Measurements from ENCODE around the gene FLNC. TPM values are rescaled to one million over a fixed set of nuclear protein-coding genes. Genes with fewer than 3 reads are reported as not detected.

Gene FLNC
- total and polyA plus RNA-seq, 2 of the 4 experiments (the other 2 are of a cell fraction), result 116 to 154 TPM

- POLR2A ChIA-PET (ENCODE audit: unreplicated experiment), result no interaction called here
- in situ Hi-C loops (cut with MboI; ENCODE audit: low sequenced_read_pairs), result no loop called here
- no peak for TF ChIP-seq RCOR1 (IDR thresholded peaks at IDR 0.05; ENCODE audit: insufficient replicate concordance, low read length)
- no peak for TF ChIP-seq ELK1 (IDR thresholded peaks at IDR 0.05; ENCODE audit: borderline replicate concordance, low read depth, low read length)
- no peak for TF ChIP-seq RFX5 (IDR thresholded peaks at IDR 0.05; ENCODE audit: low read depth, low read length)
- TF ChIP-seq BHLHE40 (IDR thresholded peaks at IDR 0.05; ENCODE audit: low read depth, low read length), result no peak
- no peak for TF ChIP-seq RAD21 (IDR thresholded peaks at IDR 0.05; ENCODE audit: low read length)
- no peak for TF ChIP-seq SMC3 (IDR thresholded peaks at IDR 0.05; ENCODE audit: low read depth, low read length)
- TF ChIP-seq FOS (IDR thresholded peaks at IDR 0.05; ENCODE audit: low read depth, low read length), result no peak
- no peak for TF ChIP-seq USF2 (IDR thresholded peaks at IDR 0.05; ENCODE audit: low read depth, low read length)
- no peak for TF ChIP-seq CEBPB (IDR thresholded peaks at IDR 0.05; ENCODE audit: low read depth, low read length)
- TF ChIP-seq CHD1 (IDR thresholded peaks at IDR 0.05; ENCODE audit: low read depth, low read length), result no peak
- TF ChIP-seq MAZ (IDR thresholded peaks at IDR 0.05; ENCODE audit: borderline replicate concordance, low read depth, low read length), result no peak
- no peak for TF ChIP-seq MAFK (IDR thresholded peaks at IDR 0.05; ENCODE audit: low read depth, low read length)
- no peak for TF ChIP-seq MXI1 (IDR thresholded peaks at IDR 0.05; ENCODE audit: borderline replicate concordance, low read depth, low read length)
- TF ChIP-seq NFE2L2 (IDR thresholded peaks at IDR 0.05; ENCODE audit: low read depth, low read length), result no peak
- no peak for TF ChIP-seq CTCF (conservative IDR thresholded peaks at IDR 0.05; ENCODE audit: low read depth, low read length)
Observed at GRCh38 chr7:128840326-128841170, 10.3 kb downstream of the FLNC start.

More at GRCh38 chr7:128840326-128841170, 10.3 kb downstream of the FLNC start:
- H3K27ac ChIP-seq (ENCODE audit: insufficient read depth, low read length), result no peak overlapping the region; the same call in 1 of the 2 replicates
- no peak overlapping the region for H3K14ac ChIP-seq (replicated peaks; ENCODE audit: low read depth, low read length)
- H3K27me3 ChIP-seq (ENCODE audit: control insufficient read depth, insufficient read depth, low read length), result no peaks in the 10 kb centered on the region
- no peak overlapping the region for H4K91ac ChIP-seq (ENCODE audit: insufficient read depth, low read depth, low read length)
- no peak overlapping the region for H4K8ac ChIP-seq (ENCODE audit: low read depth in 2 of 2, low read length in 2 of 2)
- no TSS peak for BruUV-seq (replicated peaks)
- no peak overlapping the region for H2BK120ac ChIP-seq (ENCODE audit: low read depth, low read length)
- no peak overlapping the region for H3K18ac ChIP-seq (ENCODE audit: low read depth, low read length)
- no peak overlapping the region for H2BK5ac ChIP-seq (ENCODE audit: low read depth, low read length, poor library complexity, severe bottlenecking)
- H3K9me3 ChIP-seq (ENCODE audit: control insufficient read depth, insufficient read depth, low read length), result no peaks in the 10 kb centered on the region
- ATAC-seq (ENCODE audit: low read depth) (no peak), DNase-seq (no peak)
- H3K4me1 ChIP-seq (ENCODE audit: control insufficient read depth, insufficient read depth, low read length), result peaks cover 14% of the 10 kb centered on the region
- intact Hi-C loops (cut with micrococcal nuclease), result no loop called here
- peaks cover 97% of the 10 kb centered on the region for H3K36me3 ChIP-seq (ENCODE audit: control insufficient read depth, insufficient read depth, low read length)
- no peak overlapping the region for H2AK5ac ChIP-seq (ENCODE audit: low read depth, low read length)
- dilution Hi-C loops (cut with HindIII; ENCODE audit: low sequenced_read_pairs, unreplicated experiment), result no loop called here
- H3K9ac ChIP-seq (ENCODE audit: low read depth, low read length), result no peak overlapping the region
- no peak overlapping the region for H3K4ac ChIP-seq (ENCODE audit: low read depth, low read length)
- CTCF ChIA-PET, result no interaction called here
- H3K23ac ChIP-seq (ENCODE audit: low read depth, low read length), result no peak overlapping the region
- WGBS, 2 experiments (ENCODE audit: extremely low coverage in 2 of 2, insufficient read length in 1 of 2), result no CpG with 5 or more reads among the region's 23 CpGs
- no peak overlapping the region for H3K4me2 ChIP-seq (ENCODE audit: low read depth, low read length)
- H3K56ac ChIP-seq (ENCODE audit: extremely low read depth, insufficient read depth, low read length), result no peak overlapping the region
- no peak overlapping the region for H4K5ac ChIP-seq (ENCODE audit: low read depth, low read length)
- H2AFZ ChIP-seq (replicated peaks; ENCODE audit: low read length, poor library complexity), result no peak overlapping the region
- H2AK9ac ChIP-seq (replicated peaks; ENCODE audit: low read depth, low read length, poor library complexity), result peak overlapping the region; percentile 48
- H3K4me3 ChIP-seq (ENCODE audit: insufficient read depth, low read depth, low read length), result no peak overlapping the region
- H3K9me1 ChIP-seq (ENCODE audit: insufficient read depth, low read length), result no peaks in the 10 kb centered on the region; the same call in 1 of the 2 replicates
- H2BK15ac ChIP-seq (ENCODE audit: low read depth, low read length), result no peak overlapping the region
- H3K79me1 ChIP-seq (ENCODE audit: low read depth in 1 of 2, low read length in 2 of 2), result peaks cover 32 to 92% of the 10 kb centered on the region in 2 experiments
- H2BK20ac ChIP-seq (ENCODE audit: low read depth, low read length), result no peak overlapping the region
- H4K20me1 ChIP-seq (ENCODE audit: insufficient read depth, low read length), result peaks cover 99% of the 10 kb centered on the region

All from IMR-90 (cell line).